ENCODE results near the gene TPD52L2.

DNA sequence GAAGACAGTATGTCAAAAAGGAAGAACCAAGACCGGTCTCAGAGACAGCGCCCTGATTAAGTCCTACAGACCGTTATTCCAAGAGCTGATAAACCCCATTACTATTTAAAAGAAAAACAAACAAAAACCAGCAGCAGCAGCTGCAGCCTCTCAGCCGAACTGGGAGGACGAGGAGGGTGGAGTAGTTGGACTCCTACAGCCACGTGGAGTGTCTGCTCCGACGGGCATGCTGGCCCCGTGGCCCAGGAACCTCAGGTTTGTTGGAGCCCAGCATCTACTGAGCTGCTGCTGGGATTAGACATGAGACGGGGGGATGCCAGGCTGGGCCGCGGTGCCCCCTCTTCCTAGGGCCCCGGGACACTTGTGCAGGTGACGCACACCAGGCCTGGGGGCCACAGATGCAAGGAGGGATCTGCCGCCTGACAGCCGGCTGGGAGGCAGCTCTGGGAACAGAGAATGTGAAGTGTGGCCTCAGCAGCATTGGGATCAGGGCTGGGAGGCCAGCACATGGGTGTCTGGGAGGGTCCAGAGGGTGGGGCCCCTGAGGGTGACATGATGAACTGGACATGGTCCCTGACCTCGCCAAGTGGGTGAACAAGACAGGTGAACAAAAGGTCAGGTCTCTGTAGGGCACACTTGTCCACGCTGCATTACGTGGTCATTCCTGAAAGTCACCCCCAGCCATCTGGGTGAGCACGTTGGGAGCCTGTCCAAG, 31.1 kb upstream of the TPD52L2 start:
- TF ChIP-seq, protein P1, sequence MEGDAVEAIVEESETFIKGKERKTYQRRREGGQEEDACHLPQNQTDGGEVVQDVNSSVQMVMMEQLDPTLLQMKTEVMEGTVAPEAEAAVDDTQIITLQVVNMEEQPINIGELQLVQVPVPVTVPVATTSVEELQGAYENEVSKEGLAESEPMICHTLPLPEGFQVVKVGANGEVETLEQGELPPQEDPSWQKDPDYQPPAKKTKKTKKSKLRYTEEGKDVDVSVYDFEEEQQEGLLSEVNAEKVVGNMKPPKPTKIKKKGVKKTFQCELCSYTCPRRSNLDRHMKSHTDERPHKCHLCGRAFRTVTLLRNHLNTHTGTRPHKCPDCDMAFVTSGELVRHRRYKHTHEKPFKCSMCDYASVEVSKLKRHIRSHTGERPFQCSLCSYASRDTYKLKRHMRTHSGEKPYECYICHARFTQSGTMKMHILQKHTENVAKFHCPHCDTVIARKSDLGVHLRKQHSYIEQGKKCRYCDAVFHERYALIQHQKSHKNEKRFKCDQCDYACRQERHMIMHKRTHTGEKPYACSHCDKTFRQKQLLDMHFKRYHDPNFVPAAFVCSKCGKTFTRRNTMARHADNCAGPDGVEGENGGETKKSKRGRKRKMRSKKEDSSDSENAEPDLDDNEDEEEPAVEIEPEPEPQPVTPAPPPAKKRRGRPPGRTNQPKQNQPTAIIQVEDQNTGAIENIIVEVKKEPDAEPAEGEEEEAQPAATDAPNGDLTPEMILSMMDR (IDR thresholded peaks at IDR 0.05), result no peak
- TF ChIP-seq POLR2A (IDR thresholded peaks at IDR 0.05), result no peak
